Activated naive CD8-positive, alpha-beta T cell treated with anti-CD3 and anti-CD28 coated beads for 36 hours (primary cell): Measurements from ENCODE around the gene CXCL12. TPM values are rescaled to one million over a fixed set of nuclear protein-coding genes. Genes with fewer than 3 reads are reported as not detected.

Experiments used
- DNase-seq: peaks from one replicate; pipeline ENCODE4 v3.0.0; 2021
- H3K27ac Mint-ChIP-seq: one replicate; pipeline ENCODE4 v1.8.0; 2022; ENCODE audit warnings: mild to moderate bottlenecking, moderate library complexity, mixed read lengths
- H3K27me3 Mint-ChIP-seq: one replicate; pipeline ENCODE4 v1.8.0; 2022; ENCODE audit warnings: mild to moderate bottlenecking, mixed read lengths
- H3K36me3 Mint-ChIP-seq: one replicate; pipeline ENCODE4 v1.8.0; 2021; ENCODE audit warnings: mild to moderate bottlenecking, mixed read lengths
- H3K4me1 Mint-ChIP-seq: one replicate; pipeline ENCODE4 v1.8.0; 2021; ENCODE audit warnings: mixed read lengths
- H3K4me3 Mint-ChIP-seq: one replicate; pipeline ENCODE4 v1.8.0; 2022; ENCODE audit warnings: mild to moderate bottlenecking, moderate library complexity, mixed read lengths
- H3K9me3 Mint-ChIP-seq: one replicate; pipeline ENCODE4 v1.8.0; 2022; ENCODE audit warnings: mixed read lengths
- total RNA-seq, 2 experiments: library from RNA; stranded (reverse); gene quantifications; one replicate each; pipeline ENCODE4 v1.2.3, GENCODE V29; 2021

CXCL12 gene
- total RNA-seq, 2 experiments from 2014 or later, result not detected

- Mint-ChIP-seq H3K27ac (no peak overlapping the region), H3K36me3 (no peaks in the 10 kb centered on the region), H3K4me1 (no peaks in the 10 kb centered on the region), H3K4me3 (no peak overlapping the region), H3K9me3 (no peaks in the 10 kb centered on the region), H3K27me3 (peaks cover 3% of the 10 kb centered on the region)
- no peak for DNase-seq
These were observed 17.8 kb downstream of the CXCL12 start for GRCh38 chr10:44366941-44367630.

DNA sequence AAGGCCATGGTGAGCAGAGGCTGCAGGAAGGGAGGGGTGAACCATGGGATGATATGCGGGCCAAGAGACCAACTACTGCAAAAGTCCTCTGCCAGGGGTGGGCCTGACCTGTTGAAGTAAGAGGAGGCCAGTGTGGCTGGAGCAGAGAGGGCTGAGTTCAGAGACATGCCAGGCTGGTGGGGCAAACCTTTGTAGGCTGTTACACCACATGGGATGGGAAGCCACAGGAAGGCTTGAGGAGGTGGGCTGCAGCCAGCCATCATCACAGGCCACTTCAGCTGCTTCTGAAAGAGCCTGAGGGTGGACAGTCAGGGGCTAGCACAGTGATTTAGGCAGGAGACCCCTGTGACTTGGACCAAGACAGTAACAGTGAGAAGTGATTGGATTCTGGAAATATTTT is 20.3 kb downstream of the CXCL12 start:
- Mint-ChIP-seq H3K4me3 (no peak overlapping the region), H3K27me3 (peaks cover 1% of the 10 kb centered on the region), H3K9me3 (no peaks in the 10 kb centered on the region), H3K27ac (no peak overlapping the region), H3K36me3 (no peaks in the 10 kb centered on the region), H3K4me1 (no peaks in the 10 kb centered on the region)
- no peak for DNase-seq

GRCh38 chr10:44363716-44364115 is 21.2 kb downstream of the CXCL12 start:
- H3K27ac Mint-ChIP-seq, result no peak overlapping the region
- DNase-seq, result no peak
- no peak overlapping the region for H3K4me3 Mint-ChIP-seq
- H3K9me3 Mint-ChIP-seq, result no peaks in the 10 kb centered on the region
- H3K4me1 Mint-ChIP-seq, result no peaks in the 10 kb centered on the region
- H3K27me3 Mint-ChIP-seq, result peaks cover 3% of the 10 kb centered on the region
- no peaks in the 10 kb centered on the region for H3K36me3 Mint-ChIP-seq

GRCh38 chr10:44362866-44363711 is 21.8 kb downstream of the CXCL12 start:
- H3K36me3 Mint-ChIP-seq, result no peaks in the 10 kb centered on the region
- no peak overlapping the region for H3K4me3 Mint-ChIP-seq
- peaks cover 3% of the 10 kb centered on the region for H3K27me3 Mint-ChIP-seq
- no peaks in the 10 kb centered on the region for H3K4me1 Mint-ChIP-seq
- DNase-seq, result no peak
- no peaks in the 10 kb centered on the region for H3K9me3 Mint-ChIP-seq
- H3K27ac Mint-ChIP-seq, result no peak overlapping the region

DNA sequence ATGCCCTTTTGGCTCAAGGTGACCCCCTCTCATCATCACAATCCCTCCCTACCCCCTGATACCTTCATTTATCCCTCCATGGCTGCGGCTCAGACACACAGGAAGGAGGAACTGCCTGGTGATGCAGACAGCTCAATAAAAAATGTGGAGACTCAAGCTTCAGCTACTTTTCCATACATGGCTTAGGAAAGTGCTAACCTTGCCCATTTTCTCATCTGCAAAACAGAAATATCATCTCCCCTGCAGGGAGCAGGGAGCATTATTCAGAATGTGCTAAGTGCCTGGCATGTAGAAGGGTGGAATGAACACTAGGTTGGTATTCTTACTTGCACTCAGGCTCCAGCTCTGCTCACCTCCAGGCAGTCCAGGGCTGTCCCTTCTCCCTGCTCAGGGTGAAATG is 23.8 kb downstream of the CXCL12 start:
- H3K27me3 Mint-ChIP-seq, result peaks cover 3% of the 10 kb centered on the region
- H3K36me3 Mint-ChIP-seq, result no peaks in the 10 kb centered on the region
- H3K9me3 Mint-ChIP-seq, result no peaks in the 10 kb centered on the region
- H3K4me3 Mint-ChIP-seq, result no peak overlapping the region
- H3K4me1 Mint-ChIP-seq, result no peaks in the 10 kb centered on the region
- DNase-seq, result no peak
- no peak overlapping the region for H3K27ac Mint-ChIP-seq

GRCh38 chr10:44358080-44358771 is 26.7 kb downstream of the CXCL12 start:
- no peaks in the 10 kb centered on the region for H3K9me3 Mint-ChIP-seq
- no peak for DNase-seq
- no peaks in the 10 kb centered on the region for H3K4me1 Mint-ChIP-seq
- no peak overlapping the region for H3K4me3 Mint-ChIP-seq
- no peak overlapping the region for H3K27ac Mint-ChIP-seq
- peaks cover 3% of the 10 kb centered on the region for H3K27me3 Mint-ChIP-seq
- H3K36me3 Mint-ChIP-seq, result no peaks in the 10 kb centered on the region

GRCh38 chr10:44357023-44357540 is 27.8 kb downstream of the CXCL12 start:
- H3K27me3 Mint-ChIP-seq, result peaks cover 3% of the 10 kb centered on the region
- no peaks in the 10 kb centered on the region for H3K4me1 Mint-ChIP-seq

DNA sequence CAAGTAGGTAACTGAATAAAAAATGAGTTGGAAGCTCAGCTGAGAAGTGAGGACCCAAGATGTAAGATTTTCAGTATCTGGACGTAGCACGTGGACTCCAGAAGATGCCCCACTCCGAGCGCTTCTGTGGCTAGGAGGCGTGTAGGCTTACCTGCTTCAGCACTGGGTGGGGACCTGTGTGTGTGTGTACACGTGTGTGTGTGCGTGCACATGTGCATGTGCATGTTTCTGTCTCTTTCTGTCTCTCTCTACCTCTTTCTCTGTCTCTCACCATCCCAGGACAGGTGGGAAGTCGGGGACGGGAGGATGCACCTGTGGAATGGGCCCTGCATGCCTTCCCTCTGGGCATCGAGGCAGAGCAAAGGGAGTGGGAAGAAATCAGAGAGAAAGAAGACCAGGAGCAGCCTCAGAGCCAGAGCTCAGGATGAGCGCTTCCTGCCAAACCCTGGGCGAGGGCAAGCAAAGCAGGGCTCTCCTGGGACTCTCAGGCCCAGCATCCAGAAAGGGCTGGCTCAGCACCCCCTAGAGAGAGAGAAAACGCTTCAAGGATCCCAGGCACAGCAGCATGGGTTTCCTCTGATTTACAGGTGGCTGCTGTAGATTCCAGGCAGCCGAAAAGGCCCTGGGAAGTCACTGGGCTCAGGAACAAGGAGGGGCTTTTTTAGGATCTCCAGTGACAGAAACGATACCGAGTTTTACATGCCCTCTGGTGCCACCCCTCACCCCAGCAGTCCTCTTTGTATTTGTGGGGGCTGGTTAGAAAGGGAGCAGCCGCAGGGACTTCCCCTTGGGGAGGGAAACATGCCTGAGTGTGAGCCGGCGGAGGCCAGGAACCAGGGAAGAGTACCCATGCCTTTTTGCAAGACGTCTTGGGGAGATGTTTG is 28.5 kb downstream of the CXCL12 start:
- no peak for DNase-seq
- Mint-ChIP-seq H3K27ac (no peak overlapping the region), H3K4me3 (no peak overlapping the region), H3K27me3 (peaks cover 3% of the 10 kb centered on the region), H3K9me3 (no peaks in the 10 kb centered on the region), H3K36me3 (no peaks in the 10 kb centered on the region), H3K4me1 (no peaks in the 10 kb centered on the region)

More at GRCh38 chr10:44357023-44357540, 27.8 kb downstream of the CXCL12 start:
- no peak for DNase-seq
- Mint-ChIP-seq H3K4me3 (no peak overlapping the region), H3K27ac (no peak overlapping the region), H3K9me3 (no peaks in the 10 kb centered on the region), H3K36me3 (no peaks in the 10 kb centered on the region)

DNA sequence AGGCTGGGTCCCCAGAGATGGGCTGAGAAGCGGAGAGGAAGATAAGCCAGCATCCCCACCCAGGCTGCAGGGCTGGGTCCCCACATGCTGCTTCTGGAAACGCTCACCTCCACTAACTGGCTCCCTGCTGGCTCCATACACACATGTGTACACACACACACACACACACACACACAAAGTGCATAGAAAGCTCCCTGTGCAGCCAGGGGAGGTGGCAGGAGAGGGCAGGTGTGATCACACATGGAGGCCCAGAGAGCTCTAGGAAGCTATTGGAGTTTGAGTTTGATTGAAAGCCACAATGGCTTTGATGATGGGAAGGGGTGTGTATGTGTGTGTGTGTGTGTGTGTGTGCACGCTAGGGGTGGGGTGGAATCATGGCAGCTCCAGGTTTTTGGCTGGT is 29.3 kb downstream of the CXCL12 start:
- no peak overlapping the region for H3K4me3 Mint-ChIP-seq
- H3K36me3 Mint-ChIP-seq, result no peaks in the 10 kb centered on the region
- H3K9me3 Mint-ChIP-seq, result no peaks in the 10 kb centered on the region
- no peak overlapping the region for H3K27ac Mint-ChIP-seq
- DNase-seq, result no peak
- H3K4me1 Mint-ChIP-seq, result no peaks in the 10 kb centered on the region
- H3K27me3 Mint-ChIP-seq, result peaks cover 3% of the 10 kb centered on the region

DNA sequence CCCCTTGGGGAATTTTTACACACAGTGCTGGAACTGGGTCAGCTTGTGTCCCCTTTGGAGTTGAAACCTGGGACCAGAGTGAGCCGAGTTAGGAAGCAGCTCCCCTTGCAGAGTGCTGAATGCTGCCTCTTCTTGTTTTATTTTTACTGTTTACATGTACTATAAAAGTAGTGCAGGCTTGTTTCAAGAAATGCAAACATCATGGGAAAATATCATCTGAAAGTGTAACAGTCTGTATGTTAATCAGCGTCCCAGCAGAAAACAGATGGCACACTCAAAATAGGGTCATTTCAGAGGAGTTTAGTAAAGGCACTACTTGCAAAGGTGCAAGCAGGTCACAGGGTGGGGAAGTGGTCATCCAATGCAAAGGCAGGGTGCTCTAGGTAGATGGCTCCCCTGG is 30.1 kb downstream of the CXCL12 start:
- Mint-ChIP-seq H3K4me1 (no peaks in the 10 kb centered on the region), H3K27ac (no peak overlapping the region), H3K4me3 (no peak overlapping the region), H3K36me3 (no peaks in the 10 kb centered on the region), H3K9me3 (no peaks in the 10 kb centered on the region), H3K27me3 (peaks cover 3% of the 10 kb centered on the region)
- DNase-seq, result no peak

DNA sequence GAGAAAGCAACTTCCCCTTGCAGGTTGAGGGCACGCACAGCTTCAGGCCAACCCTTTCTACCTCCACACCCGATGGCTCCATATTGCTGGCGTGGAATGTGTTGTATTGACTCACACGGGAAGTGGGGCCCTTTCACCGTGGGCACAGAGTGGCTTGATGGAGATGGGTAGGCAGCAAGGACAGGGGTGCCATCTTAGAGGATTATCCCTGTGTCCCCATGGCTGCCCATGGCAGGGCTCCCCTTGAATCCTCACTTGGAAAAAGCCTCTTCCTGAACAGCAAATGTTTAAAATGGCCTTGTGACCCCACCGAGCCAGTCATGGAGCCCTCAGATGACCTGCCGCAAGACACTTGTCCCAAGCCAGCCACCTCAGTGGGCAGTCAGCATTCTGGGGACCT is 31.2 kb downstream of the CXCL12 start:
- Mint-ChIP-seq H3K9me3 (no peaks in the 10 kb centered on the region), H3K27ac (no peak overlapping the region), H3K4me3 (no peak overlapping the region), H3K4me1 (no peaks in the 10 kb centered on the region), H3K27me3 (no peaks in the 10 kb centered on the region), H3K36me3 (no peaks in the 10 kb centered on the region)
- DNase-seq, result no peak

GRCh38 chr10:44353128-44353390 is 31.8 kb downstream of the CXCL12 start:
- Mint-ChIP-seq H3K4me1 (no peaks in the 10 kb centered on the region), H3K4me3 (no peak overlapping the region), H3K9me3 (no peaks in the 10 kb centered on the region), H3K27ac (no peak overlapping the region), H3K27me3 (no peaks in the 10 kb centered on the region), H3K36me3 (no peaks in the 10 kb centered on the region)
- DNase-seq, result no peak

DNA sequence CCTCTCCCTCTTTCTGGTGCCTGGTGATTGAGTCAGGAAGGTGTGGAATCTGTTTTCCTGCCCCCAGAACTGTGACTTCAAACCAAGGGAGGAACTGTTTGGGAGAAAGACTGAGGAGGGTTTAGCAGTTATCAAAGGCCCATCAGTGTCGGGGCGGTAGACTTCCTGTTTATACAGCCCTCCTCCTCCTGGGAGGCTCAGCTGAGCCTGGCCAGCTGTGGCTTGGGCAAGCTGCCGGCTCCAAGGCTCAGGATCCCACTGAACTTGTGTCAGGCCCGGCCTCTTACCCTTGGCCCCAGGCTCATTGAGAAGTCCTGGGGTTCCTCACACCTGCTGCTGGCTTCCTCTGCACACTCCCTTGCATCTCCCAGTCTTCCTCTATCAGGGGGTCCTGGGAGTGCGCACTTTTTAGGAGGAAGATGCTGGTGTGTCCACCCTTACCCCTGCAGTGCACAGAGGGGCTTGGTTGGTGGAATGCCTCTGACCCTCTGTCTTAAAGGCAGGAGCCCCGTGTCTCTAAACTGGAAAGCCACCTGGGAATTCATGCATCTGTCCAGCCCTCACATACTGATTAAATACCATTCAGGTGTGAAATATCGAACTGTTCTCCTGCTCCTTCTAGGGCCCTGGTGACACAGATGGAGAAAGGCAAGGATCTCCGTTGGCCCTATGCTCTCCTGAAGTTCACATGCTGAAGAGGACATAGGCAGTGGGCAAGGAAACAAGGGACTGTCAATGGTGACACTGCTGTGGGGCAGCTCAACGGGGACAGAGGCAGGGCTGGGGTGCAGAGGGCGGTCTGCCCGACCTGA is 32.4 kb downstream of the CXCL12 start:
- no peak for DNase-seq
- H3K36me3 Mint-ChIP-seq, result no peaks in the 10 kb centered on the region

DNA sequence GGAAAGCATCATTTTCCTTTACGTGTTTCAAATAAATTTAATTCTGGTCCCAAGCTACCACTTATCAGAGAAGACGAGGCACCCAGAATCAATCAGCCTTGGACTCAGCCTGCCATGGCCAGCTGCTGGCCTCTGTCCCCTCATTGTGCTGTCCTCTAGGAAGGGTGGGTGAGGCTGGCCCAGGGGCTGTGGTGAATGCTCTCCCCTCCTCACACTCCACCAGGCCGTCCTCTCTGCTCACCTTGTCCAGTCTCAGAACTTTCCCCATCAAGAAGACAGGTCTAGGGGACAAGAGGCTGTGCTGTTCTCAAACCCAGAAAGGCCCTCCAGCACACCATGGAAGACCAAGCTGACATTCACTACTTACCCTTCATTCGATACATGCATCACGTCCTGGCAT is 36.4 kb downstream of the CXCL12 start:
- no peaks in the 10 kb centered on the region for H3K4me1 Mint-ChIP-seq
- no peaks in the 10 kb centered on the region for H3K9me3 Mint-ChIP-seq
- no peaks in the 10 kb centered on the region for H3K36me3 Mint-ChIP-seq
- no peak overlapping the region for H3K4me3 Mint-ChIP-seq
- H3K27ac Mint-ChIP-seq, result no peak overlapping the region
- no peaks in the 10 kb centered on the region for H3K27me3 Mint-ChIP-seq
- no peak for DNase-seq

More for the DNA sequence above, 32.4 kb downstream of the CXCL12 start:
- no peaks in the 10 kb centered on the region for H3K4me1 Mint-ChIP-seq
- no peaks in the 10 kb centered on the region for H3K27me3 Mint-ChIP-seq
- H3K4me3 Mint-ChIP-seq, result no peak overlapping the region
- no peak overlapping the region for H3K27ac Mint-ChIP-seq
- H3K9me3 Mint-ChIP-seq, result no peaks in the 10 kb centered on the region
